Endodermal cell (in vitro differentiated cells): Measurements from ENCODE around the gene C1orf198. TPM values are rescaled to one million over a fixed set of nuclear protein-coding genes. Genes with fewer than 3 reads are reported as not detected.

Experiments
- DNase-seq: peaks from one replicate; pipeline ENCODE4 v3.0.0-alpha.2; 2017
- H3K27ac ChIP-seq: 2 replicates; pipeline ENCODE4 v1.5.1; 2013; ENCODE audit warnings: mild to moderate bottlenecking, low read depth, low read length, moderate library complexity
- H3K27me3 ChIP-seq: 2 replicates; pipeline ENCODE4 v1.6.1; 2013; ENCODE audit warnings: mild to moderate bottlenecking, low read length, moderate library complexity; ENCODE audit not compliant: insufficient read depth, control insufficient read depth, poor library complexity, severe bottlenecking
- H3K36me3 ChIP-seq: 2 replicates; pipeline ENCODE4 v1.7.0; 2013; ENCODE audit warnings: mild to moderate bottlenecking, low read length, moderate library complexity; ENCODE audit not compliant: control insufficient read depth, insufficient read depth
- H3K4me1 ChIP-seq: one replicate; pipeline ENCODE4 v1.7.0; 2013; ENCODE audit warnings: low read length; ENCODE audit not compliant: control insufficient read depth, insufficient read depth
- H3K4me3 ChIP-seq: 2 replicates; pipeline ENCODE4 v1.5.1; 2013; ENCODE audit warnings: mild to moderate bottlenecking, low read length, moderate library complexity
- H3K9ac ChIP-seq: 2 replicates; pipeline ENCODE4 v1.6.1; 2013; ENCODE audit warnings: mild to moderate bottlenecking, low read length, moderate library complexity; ENCODE audit not compliant: poor library complexity, severe bottlenecking; ENCODE audit errors: extremely low read depth
- H3K9me3 ChIP-seq: 2 replicates; pipeline ENCODE4 v1.6.1; 2013; ENCODE audit warnings: mild to moderate bottlenecking, low read length, moderate library complexity; ENCODE audit not compliant: control insufficient read depth
- H3K27ac Mint-ChIP-seq: 2 replicates; pipeline ENCODE4 v1.8.0; 2020; ENCODE audit warnings: mixed read lengths
- H3K27me3 Mint-ChIP-seq: 2 replicates; pipeline ENCODE4 v1.8.0; 2021; ENCODE audit warnings: mild to moderate bottlenecking, mixed read lengths; ENCODE audit not compliant: insufficient read depth
- H3K36me3 Mint-ChIP-seq: 2 replicates; pipeline ENCODE4 v1.8.0; 2020; ENCODE audit warnings: low read depth, mixed read lengths
- H3K4me1 Mint-ChIP-seq: 2 replicates; pipeline ENCODE4 v1.8.0; 2020; ENCODE audit warnings: mixed read lengths
- H3K4me3 Mint-ChIP-seq: 2 replicates; pipeline ENCODE4 v1.8.0; 2020; ENCODE audit warnings: mild to moderate bottlenecking, moderate library complexity, mixed read lengths
- H3K9me3 Mint-ChIP-seq: 2 replicates; pipeline ENCODE4 v1.8.0; 2020; ENCODE audit warnings: mild to moderate bottlenecking, mixed read lengths
- CTCF ChIP-seq: fragments of 200-600 bp; sonication (generic); conservative IDR thresholded peaks from 2 replicates; pipeline ENCODE4 v1.5.0; 2021; ENCODE audit warnings: antibody characterized with exemption, mild to moderate bottlenecking
- WGBS, 2 experiments: methylation state at CpG; one replicate each; pipeline versions ENCODE4 v1.1.5 to v1.1.7; 2013; ENCODE audit warnings: missing lambda C conversion rate in 2 of 2, mixed read lengths in 1 of 2; ENCODE audit not compliant: insufficient coverage in 1 of 2, insufficient read length in 1 of 2; 5-methylcytosine and 5-hydroxymethylcytosine counted together
- total RNA-seq, 2 donors: library from RNA; stranded (reverse); fragmentation: NEBNext Ultra II Directional in 1 of 2; extraction: Animal tissue kit (Norgen Biotek cat#: 25700) in 1 of 2; gene quantifications; 2 replicates in 1 of 2; 3 replicates in 1 of 2; pipeline ENCODE4 v1.2.1, GENCODE V29; 2021

Gene C1orf198
- total RNA-seq, 2 donors from 2014 or later = 37.5 to 44.8 TPM

DNA sequence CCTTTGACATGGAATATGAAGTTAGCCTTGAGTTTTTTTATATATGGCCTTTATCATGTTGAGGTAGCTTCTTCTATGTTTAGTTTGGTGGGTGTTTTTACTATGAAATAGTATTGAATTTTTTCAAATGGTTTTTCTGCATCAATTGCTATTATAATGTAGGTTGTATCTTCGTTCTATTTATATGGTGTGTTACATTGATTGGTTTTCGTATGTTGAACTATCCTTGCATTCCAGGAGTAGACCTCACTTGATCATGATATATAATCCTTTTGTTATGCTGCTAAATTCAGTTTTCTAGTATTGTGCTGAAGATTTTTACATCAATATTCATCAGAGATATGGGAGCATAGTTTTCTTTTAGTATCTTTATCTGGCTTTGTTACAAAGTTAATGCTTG, 55.8 kb downstream of the C1orf198 start:
- H3K4me1 Mint-ChIP-seq = peaks cover 2% of the 10 kb centered on the region
- H3K9ac ChIP-seq = no peak overlapping the region
- no peak overlapping the region for H3K27ac ChIP-seq
- no peak for TF ChIP-seq CTCF
- peak overlapping the region; percentile 25 for H3K4me3 ChIP-seq
- no peaks in the 10 kb centered on the region for H3K4me1 ChIP-seq
- WGBS, 2 experiments = 97% methylated on average over 2 of the region's 2 CpGs; no CpG with 5 or more reads in 1 of the 2 experiments
- peaks cover 22% of the 10 kb centered on the region for H3K27me3 Mint-ChIP-seq
- H3K9me3 ChIP-seq = peaks cover 24% of the 10 kb centered on the region
- no peaks in the 10 kb centered on the region for H3K36me3 Mint-ChIP-seq
- DNase-seq = no peak
- peaks cover 12% of the 10 kb centered on the region for H3K9me3 Mint-ChIP-seq
- H3K36me3 ChIP-seq = no peaks in the 10 kb centered on the region
- no peaks in the 10 kb centered on the region for H3K27me3 ChIP-seq
- H3K27ac Mint-ChIP-seq = no peak overlapping the region
- H3K4me3 Mint-ChIP-seq = no peak overlapping the region

- peaks cover 20% of the 10 kb centered on the region for H3K27me3 Mint-ChIP-seq
- H3K27ac Mint-ChIP-seq = no peak overlapping the region
- Histone ChIP-seq H3K9me3 (peaks cover 24% of the 10 kb centered on the region), H3K4me3 (no peak overlapping the region), H3K27me3 (no peaks in the 10 kb centered on the region), H3K27ac (no peak overlapping the region), H3K36me3 (no peaks in the 10 kb centered on the region), H3K9ac (no peak overlapping the region), H3K4me1 (no peaks in the 10 kb centered on the region)
- no peak overlapping the region for H3K4me3 Mint-ChIP-seq
- H3K36me3 Mint-ChIP-seq = no peaks in the 10 kb centered on the region
- peaks cover 12% of the 10 kb centered on the region for H3K9me3 Mint-ChIP-seq
- H3K4me1 Mint-ChIP-seq = no peaks in the 10 kb centered on the region
- 84 to 96% methylated on average over 4 to 8 of the region's 8 CpGs for WGBS, 2 experiments
- no peak for TF ChIP-seq CTCF
- peak; percentile 29 for DNase-seq
Measured at GRCh38 chr1:230809256-230809990, 58.9 kb downstream of the C1orf198 start.

- Histone ChIP-seq H3K36me3 (no peaks in the 10 kb centered on the region), H3K9ac (no peak overlapping the region), H3K27ac (no peak overlapping the region), H3K27me3 (no peaks in the 10 kb centered on the region), H3K9me3 (peaks cover 19% of the 10 kb centered on the region), H3K4me1 (no peaks in the 10 kb centered on the region), H3K4me3 (no peak overlapping the region)
- 85 to 97% methylated on average over 4 of the region's 4 CpGs for WGBS, 2 experiments
- H3K27ac Mint-ChIP-seq = no peak overlapping the region
- no peaks in the 10 kb centered on the region for H3K4me1 Mint-ChIP-seq
- no peak overlapping the region for H3K4me3 Mint-ChIP-seq
- H3K36me3 Mint-ChIP-seq = no peaks in the 10 kb centered on the region
- DNase-seq = peak; percentile 11
- H3K9me3 Mint-ChIP-seq = peaks cover 8% of the 10 kb centered on the region
- peaks cover 16% of the 10 kb centered on the region for H3K27me3 Mint-ChIP-seq
- no peak for TF ChIP-seq CTCF
Measured at GRCh38 chr1:230808281-230808872, 59.9 kb downstream of the C1orf198 start.
